Measurements from ENCODE around the gene KSR2. TPM values are rescaled to one million over a fixed set of nuclear protein-coding genes. Genes with fewer than 3 reads are reported as not detected.

KSR2 gene
- total and polyA plus RNA-seq, 2 of the 13 experiments (the other 11 are each of a cell fraction or from before 2014, with no cell fraction given), result 0.02 TPM; not detected in 1

DNA sequence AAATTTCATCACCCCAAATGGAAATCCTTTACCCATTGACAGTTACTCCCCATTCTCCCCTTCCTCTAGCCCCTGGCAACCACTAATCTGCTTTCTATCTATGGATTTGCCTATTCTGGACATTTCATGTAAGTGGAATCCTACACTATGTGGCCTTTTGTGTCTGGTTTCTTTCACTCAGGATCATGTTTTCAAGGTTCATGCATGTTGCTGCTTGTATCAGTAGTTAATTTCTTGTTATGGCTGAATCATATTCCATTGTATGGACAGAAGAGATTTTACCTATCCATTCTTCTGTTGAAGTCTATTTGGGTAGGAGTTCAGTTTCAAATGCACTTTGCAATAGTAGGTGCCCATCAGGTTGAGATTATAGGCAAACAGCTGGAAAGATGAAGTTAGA lies 49.1 kb upstream of the KSR2 start:
- Histone ChIP-seq H3K79me2 (ENCODE audit: insufficient read depth, low read length) (peaks cover 15% of the 10 kb centered on the region), H3K9me3 (ENCODE audit: low read length) (no peaks in the 10 kb centered on the region), H4K20me1 (ENCODE audit: insufficient read depth, low read length) (no peaks in the 10 kb centered on the region), H3K4me3 (replicated peaks in 1 of 3; ENCODE audit: insufficient read depth in 1 of 3, low read depth in 2 of 3, low read length in 3 of 3) (peak overlapping the region in 2 of 3 experiments; percentile 89 to 90; a peak in 3 of 6 replicates), H3K4me2 (ENCODE audit: low read depth, low read length) (peak overlapping the region; percentile 93), H2AFZ (ENCODE audit: low read length) (no peak overlapping the region), H3K27ac (ENCODE audit: extremely low read length, insufficient read depth, low read length) (no peak overlapping the region), H3K9ac (ENCODE audit: insufficient read depth, low read depth, low read length) (peak overlapping the region; percentile 89; the same call in 1 of the 2 replicates), H3K4me1 (ENCODE audit: insufficient read depth, low read length) (peaks cover 35% of the 10 kb centered on the region), H3K27me3 (ENCODE audit: control insufficient read depth in 1 of 2, insufficient read depth in 2 of 2, low read length in 2 of 2) (no peaks in the 10 kb centered on the region), H3K36me3 (replicated peaks in 1 of 2; ENCODE audit: control insufficient read depth in 1 of 2, insufficient read depth in 2 of 2, low read length in 2 of 2) (peaks cover 6 to 33% of the 10 kb centered on the region in 2 experiments; a peak in 4 of 5 replicates)
- FAIRE-seq, result no peak
- no TSS peak for BruUV-seq (replicated peaks)
- no peak for DNase-seq (ENCODE audit: low spot score)
- ATAC-seq, result no peak
- no peak for TF ChIP-seq FOXO4 (CRISPR knock-in tag; conservative IDR thresholded peaks at IDR 0.05)
- TF ChIP-seq ZNF781 (CRISPR knock-in tag; IDR thresholded peaks at IDR 0.05; ENCODE audit: borderline replicate concordance, not compliant biosample characterization), result no peak
- TF ChIP-seq HOXD1 (CRISPR knock-in tag; IDR thresholded peaks at IDR 0.05), result no peak
- no peak for TF ChIP-seq RELA (CRISPR knock-in tag; IDR thresholded peaks at IDR 0.05)
- no peak for TF ChIP-seq ZNF768 (CRISPR knock-in tag; IDR thresholded peaks at IDR 0.05)
- TF ChIP-seq MEIS1 (CRISPR knock-in tag; IDR thresholded peaks at IDR 0.05; ENCODE audit: borderline replicate concordance), result no peak
- TF ChIP-seq SNAPC2 (CRISPR knock-in tag; IDR thresholded peaks at IDR 0.05), result no peak
- no peak for TF ChIP-seq ZNF616 (CRISPR knock-in tag; IDR thresholded peaks at IDR 0.05; ENCODE audit: low read depth)
- no peak for TF ChIP-seq ETV6 (CRISPR knock-in tag; conservative IDR thresholded peaks at IDR 0.05)
- TF ChIP-seq PLRG1 (conservative IDR thresholded peaks at IDR 0.05), result no peak
- TF ChIP-seq ZNF333 (CRISPR knock-in tag; IDR thresholded peaks at IDR 0.05; ENCODE audit: borderline replicate concordance), result no peak
- TF ChIP-seq, protein P1, sequence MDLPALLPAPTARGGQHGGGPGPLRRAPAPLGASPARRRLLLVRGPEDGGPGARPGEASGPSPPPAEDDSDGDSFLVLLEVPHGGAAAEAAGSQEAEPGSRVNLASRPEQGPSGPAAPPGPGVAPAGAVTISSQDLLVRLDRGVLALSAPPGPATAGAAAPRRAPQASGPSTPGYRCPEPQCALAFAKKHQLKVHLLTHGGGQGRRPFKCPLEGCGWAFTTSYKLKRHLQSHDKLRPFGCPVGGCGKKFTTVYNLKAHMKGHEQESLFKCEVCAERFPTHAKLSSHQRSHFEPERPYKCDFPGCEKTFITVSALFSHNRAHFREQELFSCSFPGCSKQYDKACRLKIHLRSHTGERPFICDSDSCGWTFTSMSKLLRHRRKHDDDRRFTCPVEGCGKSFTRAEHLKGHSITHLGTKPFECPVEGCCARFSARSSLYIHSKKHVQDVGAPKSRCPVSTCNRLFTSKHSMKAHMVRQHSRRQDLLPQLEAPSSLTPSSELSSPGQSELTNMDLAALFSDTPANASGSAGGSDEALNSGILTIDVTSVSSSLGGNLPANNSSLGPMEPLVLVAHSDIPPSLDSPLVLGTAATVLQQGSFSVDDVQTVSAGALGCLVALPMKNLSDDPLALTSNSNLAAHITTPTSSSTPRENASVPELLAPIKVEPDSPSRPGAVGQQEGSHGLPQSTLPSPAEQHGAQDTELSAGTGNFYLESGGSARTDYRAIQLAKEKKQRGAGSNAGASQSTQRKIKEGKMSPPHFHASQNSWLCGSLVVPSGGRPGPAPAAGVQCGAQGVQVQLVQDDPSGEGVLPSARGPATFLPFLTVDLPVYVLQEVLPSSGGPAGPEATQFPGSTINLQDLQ (CRISPR knock-in tag; IDR thresholded peaks at IDR 0.05), result no peak
- TF ChIP-seq ZNF160 (CRISPR knock-in tag; IDR thresholded peaks at IDR 0.05), result no peak
- TF ChIP-seq SATB2 (CRISPR knock-in tag; IDR thresholded peaks at IDR 0.05), result no peak
- no peak for TF ChIP-seq ZFX (CRISPR knock-in tag; IDR thresholded peaks at IDR 0.05; ENCODE audit: low read depth)
- TF ChIP-seq GLI4 (CRISPR knock-in tag; IDR thresholded peaks at IDR 0.05; ENCODE audit: borderline replicate concordance), result no peak
- TF ChIP-seq EED (CRISPR knock-in tag; IDR thresholded peaks at IDR 0.05), result no peak
- TF ChIP-seq PLSCR1 (CRISPR knock-in tag; IDR thresholded peaks at IDR 0.05; ENCODE audit: borderline replicate concordance), result no peak
- TF ChIP-seq ZNF597 (CRISPR knock-in tag; IDR thresholded peaks at IDR 0.05), result no peak
- intact Hi-C loops (cut with micrococcal nuclease; ENCODE audit: unreplicated experiment), result loop anchor here (2.0 to 5.0 kb wide), 2 partner anchors 35 to 141 kb away; no protein-coding TSS in a partner anchor
- ChIA-PET POLR2A (no interaction called here), CTCF (ENCODE audit: low intra/inter-chr PET ratio, low total read pairs) (no interaction called here)
- in situ Hi-C loops (cut with HindIII; ENCODE audit: extremely low pct_ligation_motif_present, low pct_unique_long_range_greater_than_20kb), result no loop called here

Data from HepG2 (cell line).